ENCODE data around the gene SLC22A15.
"Not testable (repeated sequence)": the region's sequence is repeated elsewhere in the genome, so short reads cannot be mapped to it uniquely, and the experiment has no call there.

The SLC22A15 gene

DNA sequence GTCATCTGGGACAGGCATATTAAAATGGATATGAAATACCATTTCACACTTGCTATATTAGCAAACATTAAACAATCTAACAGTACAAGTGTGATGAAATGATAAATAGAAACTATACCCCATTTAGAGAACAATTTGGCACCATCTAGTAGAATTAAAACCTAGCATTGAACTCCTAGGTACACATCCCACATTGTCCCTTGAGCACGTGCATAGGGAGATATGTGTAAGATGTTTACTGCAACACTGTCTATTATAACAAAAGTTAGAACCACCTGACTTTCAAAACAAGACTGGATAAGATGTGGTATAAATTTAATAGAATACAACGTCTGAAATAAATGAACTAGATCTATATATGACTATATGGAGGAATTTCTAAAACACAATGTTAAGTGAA, 3.8 kb downstream of the SLC22A15 start:
- Histone ChIP-seq H3K27me3 (ENCODE audit: control insufficient read depth in 2 of 2, insufficient read depth in 2 of 2, low read length in 2 of 2) (no peaks in the 10 kb centered on the region), H3K9me3 (ENCODE audit: control insufficient read depth in 2 of 2, low read length in 2 of 2) (no peaks in the 10 kb centered on the region), H3K36me3 (ENCODE audit: control insufficient read depth in 2 of 2, insufficient read depth in 2 of 2, low read length in 2 of 2) (no peaks in the 10 kb centered on the region), H3K27ac (ENCODE audit: low read depth in 2 of 2, low read length in 2 of 2) (no peak overlapping the region), H3K4me3 (ENCODE audit: low read length in 2 of 2) (no peak overlapping the region), H3K9ac (ENCODE audit: low read depth in 1 of 2, low read length in 2 of 2) (no peak overlapping the region), H3K4me1 (ENCODE audit: control insufficient read depth in 2 of 2, insufficient read depth in 2 of 2, low read length in 2 of 2) (peaks cover 7 to 9% of the 10 kb centered on the region in 2 donors)

DNA sequence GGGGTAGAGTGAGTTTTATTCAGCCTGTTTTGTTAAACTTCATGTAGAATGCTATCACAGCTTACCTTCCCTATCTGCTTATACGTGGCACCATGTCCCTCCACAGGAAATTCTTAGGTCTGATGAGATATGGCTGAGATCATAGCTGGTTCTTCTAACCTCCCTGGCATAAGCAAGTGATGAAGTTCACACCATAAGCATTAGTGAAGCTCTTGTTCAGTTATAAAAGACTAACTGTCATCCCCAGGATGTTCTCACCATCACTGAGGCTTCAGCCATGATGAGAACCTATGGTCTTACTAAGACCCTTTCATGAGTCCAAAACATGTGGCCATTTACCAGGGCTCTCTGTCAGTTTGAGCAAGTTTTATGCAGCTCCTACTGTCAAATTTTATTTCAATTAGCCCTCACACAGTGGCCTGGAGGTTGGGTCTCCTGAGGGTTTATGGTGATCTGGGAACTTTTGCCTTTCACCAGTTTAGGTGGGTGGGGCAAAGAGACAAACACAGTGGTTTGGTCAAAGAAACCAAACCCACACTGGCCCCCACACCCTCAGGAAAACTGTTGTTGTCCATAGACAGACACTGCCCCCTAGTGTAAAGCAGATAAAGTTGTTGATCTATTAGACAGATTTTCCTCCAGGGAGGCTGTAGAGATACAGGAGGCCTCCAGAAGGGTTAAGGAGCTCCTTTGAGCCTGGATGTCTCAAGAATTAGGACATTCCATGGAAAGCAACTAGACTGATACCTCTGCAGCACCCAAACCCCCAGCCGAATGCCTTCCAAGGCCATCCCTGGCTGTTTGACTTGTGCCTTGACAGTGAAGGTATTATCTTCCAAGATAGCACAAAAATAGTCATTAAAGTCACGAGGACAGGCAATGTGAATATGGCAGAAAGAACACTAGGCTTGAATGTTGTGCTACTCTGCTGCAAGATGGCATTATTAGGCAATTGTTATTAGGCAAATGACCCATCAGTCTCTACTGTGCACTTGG, 5.0 kb downstream of the SLC22A15 start:
- no peaks in the 10 kb centered on the region for H3K36me3 ChIP-seq (ENCODE audit: control insufficient read depth in 2 of 2, insufficient read depth in 2 of 2, low read length in 2 of 2)
- no peak overlapping the region for H3K4me3 ChIP-seq (ENCODE audit: low read length in 2 of 2)
- no peak overlapping the region for H3K9ac ChIP-seq (ENCODE audit: low read depth in 1 of 2, low read length in 2 of 2)
- H3K9me3 ChIP-seq (ENCODE audit: control insufficient read depth in 2 of 2, low read length in 2 of 2) = no peaks in the 10 kb centered on the region
- H3K27ac ChIP-seq (ENCODE audit: low read depth in 2 of 2, low read length in 2 of 2) = no peak overlapping the region
- H3K4me1 ChIP-seq (ENCODE audit: control insufficient read depth in 2 of 2, insufficient read depth in 2 of 2, low read length in 2 of 2) = peaks cover 3 to 9% of the 10 kb centered on the region in 2 donors
- H3K27me3 ChIP-seq (ENCODE audit: control insufficient read depth in 2 of 2, insufficient read depth in 2 of 2, low read length in 2 of 2) = no peaks in the 10 kb centered on the region

DNA sequence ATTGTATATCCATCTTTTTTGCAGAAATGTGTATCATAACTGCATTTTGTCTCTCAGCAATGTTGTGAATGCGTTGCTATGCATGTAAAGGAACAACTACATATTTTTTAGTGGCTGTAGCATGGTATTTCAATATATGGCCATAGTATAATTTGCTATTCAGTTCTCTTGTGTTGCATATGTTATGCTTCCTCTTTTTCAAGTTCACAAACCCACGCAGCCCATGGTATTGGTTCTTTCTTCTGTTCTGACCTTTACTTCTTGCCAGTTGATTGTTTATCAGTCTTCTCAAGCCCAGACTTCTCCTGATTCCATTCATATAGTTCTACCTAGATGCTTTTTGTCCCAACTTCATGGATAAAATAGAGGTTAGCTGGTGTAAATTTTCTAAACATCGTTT, 6.1 kb downstream of the SLC22A15 start:
- H3K27ac ChIP-seq (ENCODE audit: low read depth in 2 of 2, low read length in 2 of 2) = no peak overlapping the region
- H3K27me3 ChIP-seq (ENCODE audit: control insufficient read depth in 2 of 2, insufficient read depth in 2 of 2, low read length in 2 of 2) = no peaks in the 10 kb centered on the region
- no peak overlapping the region for H3K9ac ChIP-seq (ENCODE audit: low read depth in 1 of 2, low read length in 2 of 2)
- H3K4me3 ChIP-seq (ENCODE audit: low read length in 2 of 2) = no peak overlapping the region
- no peaks in the 10 kb centered on the region for H3K9me3 ChIP-seq (ENCODE audit: control insufficient read depth in 2 of 2, low read length in 2 of 2)
- peaks cover 3% of the 10 kb centered on the region in 2 donors for H3K4me1 ChIP-seq (ENCODE audit: control insufficient read depth in 2 of 2, insufficient read depth in 2 of 2, low read length in 2 of 2)
- H3K36me3 ChIP-seq (ENCODE audit: control insufficient read depth in 2 of 2, insufficient read depth in 2 of 2, low read length in 2 of 2) = no peaks in the 10 kb centered on the region

DNA sequence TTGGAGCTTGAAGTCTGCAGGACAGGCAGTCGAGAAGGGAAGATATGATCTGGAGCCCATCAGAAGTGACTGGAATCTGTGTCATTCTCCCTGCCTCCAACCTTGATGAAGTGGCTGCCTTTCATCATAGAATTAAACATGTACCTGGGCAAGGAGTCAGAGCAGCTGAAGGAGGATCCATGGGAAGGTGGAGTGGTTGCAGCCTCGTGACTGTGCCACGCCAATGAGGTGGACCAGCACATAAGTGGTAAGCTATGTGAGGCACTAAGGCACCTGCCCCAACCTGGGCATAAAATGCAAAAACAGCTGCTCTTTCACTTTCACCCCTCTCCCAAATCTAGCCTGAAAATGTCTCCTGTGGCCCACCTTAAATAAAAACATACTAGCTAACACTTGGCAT, 7.3 kb downstream of the SLC22A15 start:
- Histone ChIP-seq H3K27ac (ENCODE audit: low read depth in 2 of 2, low read length in 2 of 2) (no peak overlapping the region), H3K9ac (ENCODE audit: low read depth in 1 of 2, low read length in 2 of 2) (no peak overlapping the region), H3K36me3 (ENCODE audit: control insufficient read depth in 2 of 2, insufficient read depth in 2 of 2, low read length in 2 of 2) (no peaks in the 10 kb centered on the region)

DNA sequence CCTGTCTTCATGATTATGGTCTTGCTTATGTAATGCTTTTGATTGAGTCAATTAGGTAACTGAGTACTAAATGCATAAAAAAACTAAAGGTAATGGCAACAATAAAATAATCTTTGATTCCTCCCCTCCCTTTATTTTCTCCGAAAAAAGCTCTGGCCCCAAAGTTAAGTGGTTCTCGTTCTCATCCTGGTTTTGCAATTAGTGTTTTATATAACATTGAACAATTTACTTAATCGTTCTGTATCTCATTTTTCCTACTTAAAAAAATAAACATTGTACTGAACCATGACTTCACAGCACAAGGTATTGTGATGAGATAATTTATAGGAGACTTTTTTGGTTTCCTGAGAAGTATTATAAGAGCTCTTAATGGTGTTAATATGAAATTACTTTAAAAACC, 11.3 kb downstream of the SLC22A15 start:
- Histone ChIP-seq H3K27ac (ENCODE audit: low read depth in 2 of 2, low read length in 2 of 2) (no peak overlapping the region), H3K27me3 (ENCODE audit: control insufficient read depth in 2 of 2, insufficient read depth in 2 of 2, low read length in 2 of 2) (no peaks in the 10 kb centered on the region), H3K4me1 (ENCODE audit: control insufficient read depth in 2 of 2, insufficient read depth in 2 of 2, low read length in 2 of 2) (no peaks in the 10 kb centered on the region), H3K9ac (ENCODE audit: low read depth in 1 of 2, low read length in 2 of 2) (no peak overlapping the region), H3K4me3 (ENCODE audit: low read length in 2 of 2) (no peak overlapping the region), H3K36me3 (ENCODE audit: control insufficient read depth in 2 of 2, insufficient read depth in 2 of 2, low read length in 2 of 2) (no peaks in the 10 kb centered on the region), H3K9me3 (ENCODE audit: control insufficient read depth in 2 of 2, low read length in 2 of 2) (no peaks in the 10 kb centered on the region)

More for the DNA sequence above, 7.3 kb downstream of the SLC22A15 start:
- no peaks in the 10 kb centered on the region for H3K27me3 ChIP-seq (ENCODE audit: control insufficient read depth in 2 of 2, insufficient read depth in 2 of 2, low read length in 2 of 2)
- H3K4me1 ChIP-seq (ENCODE audit: control insufficient read depth in 2 of 2, insufficient read depth in 2 of 2, low read length in 2 of 2) = no peaks in the 10 kb centered on the region
- H3K4me3 ChIP-seq (ENCODE audit: low read length in 2 of 2) = no peak overlapping the region
- H3K9me3 ChIP-seq (ENCODE audit: control insufficient read depth in 2 of 2, low read length in 2 of 2) = no peaks in the 10 kb centered on the region

DNA sequence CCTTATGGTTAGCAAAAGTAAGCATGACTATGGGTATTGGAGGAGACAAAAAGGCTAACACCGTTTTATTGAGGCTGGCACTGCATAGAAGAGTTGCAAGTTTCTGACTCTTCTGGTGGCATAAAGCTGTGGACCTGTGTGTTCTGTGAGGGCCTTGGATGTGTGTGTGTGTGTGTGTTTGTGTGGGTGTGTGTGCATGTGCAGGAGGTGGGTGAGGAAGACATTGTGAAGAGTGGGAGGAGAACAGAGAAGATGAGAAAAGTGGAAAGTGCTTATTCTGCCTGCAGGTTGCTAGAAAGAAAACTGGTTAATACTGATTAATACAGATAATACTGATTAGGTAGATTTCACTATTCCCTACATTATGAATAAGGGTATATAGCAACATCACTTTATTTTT, 12.6 kb downstream of the SLC22A15 start:
- no peak overlapping the region for H3K27ac ChIP-seq (ENCODE audit: low read depth in 2 of 2, low read length in 2 of 2)
- no peaks in the 10 kb centered on the region for H3K9me3 ChIP-seq (ENCODE audit: control insufficient read depth in 2 of 2, low read length in 2 of 2)
- H3K9ac ChIP-seq (ENCODE audit: low read depth in 1 of 2, low read length in 2 of 2) = no peak overlapping the region
- H3K4me3 ChIP-seq (ENCODE audit: low read length in 2 of 2) = no peak overlapping the region
- H3K27me3 ChIP-seq (ENCODE audit: control insufficient read depth in 2 of 2, insufficient read depth in 2 of 2, low read length in 2 of 2) = no peaks in the 10 kb centered on the region
- H3K36me3 ChIP-seq (ENCODE audit: control insufficient read depth in 2 of 2, insufficient read depth in 2 of 2, low read length in 2 of 2) = no peaks in the 10 kb centered on the region
- H3K4me1 ChIP-seq (ENCODE audit: control insufficient read depth in 2 of 2, insufficient read depth in 2 of 2, low read length in 2 of 2) = no peaks in the 10 kb centered on the region

DNA sequence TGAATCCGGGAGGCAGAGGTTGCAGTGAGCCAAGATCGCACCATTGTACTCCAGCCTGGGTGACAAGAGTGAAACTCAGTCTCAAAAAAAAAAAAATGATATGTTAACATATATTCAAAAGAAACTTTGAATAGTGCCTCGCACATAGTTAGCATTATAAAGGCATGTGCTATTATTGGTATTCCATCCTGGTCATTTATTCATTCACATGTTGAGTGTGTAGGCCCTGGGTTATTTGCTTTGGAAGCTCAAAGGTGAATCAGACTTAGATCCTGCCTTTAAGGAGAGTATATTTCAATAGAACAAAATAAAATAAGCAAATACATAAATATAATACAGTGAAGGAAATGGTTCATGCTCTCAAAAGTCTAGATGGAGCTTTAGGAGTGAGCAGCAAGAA, 13.4 kb downstream of the SLC22A15 start:
- H3K9me3 ChIP-seq (ENCODE audit: control insufficient read depth in 2 of 2, low read length in 2 of 2) = no peaks in the 10 kb centered on the region
- no peak overlapping the region for H3K27ac ChIP-seq (ENCODE audit: low read depth in 2 of 2, low read length in 2 of 2)
- no peaks in the 10 kb centered on the region for H3K36me3 ChIP-seq (ENCODE audit: control insufficient read depth in 2 of 2, insufficient read depth in 2 of 2, low read length in 2 of 2)
- H3K27me3 ChIP-seq (ENCODE audit: control insufficient read depth in 2 of 2, insufficient read depth in 2 of 2, low read length in 2 of 2) = no peaks in the 10 kb centered on the region
- no peak overlapping the region for H3K9ac ChIP-seq (ENCODE audit: low read depth in 1 of 2, low read length in 2 of 2)
- no peaks in the 10 kb centered on the region for H3K4me1 ChIP-seq (ENCODE audit: control insufficient read depth in 2 of 2, insufficient read depth in 2 of 2, low read length in 2 of 2)
- no peak overlapping the region for H3K4me3 ChIP-seq (ENCODE audit: low read length in 2 of 2)

DNA sequence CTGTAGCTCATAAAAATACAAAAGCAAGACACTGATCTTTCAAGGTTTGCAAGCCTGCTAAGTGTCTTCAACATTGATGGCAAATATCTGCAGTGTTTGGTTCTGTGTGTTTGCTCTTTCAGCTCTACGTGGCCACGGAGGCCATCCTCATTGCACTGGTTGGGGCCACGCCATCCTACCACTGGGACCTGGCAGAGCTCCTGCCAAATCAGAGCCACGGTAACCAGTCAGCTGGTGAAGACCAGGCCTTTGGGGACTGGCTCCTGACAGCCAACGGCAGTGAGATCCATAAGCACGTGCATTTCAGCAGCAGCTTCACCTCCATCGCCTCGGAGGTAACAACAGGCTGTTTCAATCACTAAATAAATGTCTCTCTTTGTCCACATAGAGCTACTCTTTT, 15.6 kb downstream of the SLC22A15 start:
- H3K4me1 ChIP-seq (ENCODE audit: control insufficient read depth in 2 of 2, insufficient read depth in 2 of 2, low read length in 2 of 2) = no peaks in the 10 kb centered on the region
- H3K9me3 ChIP-seq (ENCODE audit: control insufficient read depth in 2 of 2, low read length in 2 of 2) = no peaks in the 10 kb centered on the region
- no peaks in the 10 kb centered on the region for H3K27me3 ChIP-seq (ENCODE audit: control insufficient read depth in 2 of 2, insufficient read depth in 2 of 2, low read length in 2 of 2)
- no peak overlapping the region for H3K4me3 ChIP-seq (ENCODE audit: low read length in 2 of 2)
- H3K36me3 ChIP-seq (ENCODE audit: control insufficient read depth in 2 of 2, insufficient read depth in 2 of 2, low read length in 2 of 2) = no peaks in the 10 kb centered on the region
- H3K27ac ChIP-seq (ENCODE audit: low read depth in 2 of 2, low read length in 2 of 2) = no peak overlapping the region
- H3K9ac ChIP-seq (ENCODE audit: low read depth in 1 of 2, low read length in 2 of 2) = no peak overlapping the region

DNA sequence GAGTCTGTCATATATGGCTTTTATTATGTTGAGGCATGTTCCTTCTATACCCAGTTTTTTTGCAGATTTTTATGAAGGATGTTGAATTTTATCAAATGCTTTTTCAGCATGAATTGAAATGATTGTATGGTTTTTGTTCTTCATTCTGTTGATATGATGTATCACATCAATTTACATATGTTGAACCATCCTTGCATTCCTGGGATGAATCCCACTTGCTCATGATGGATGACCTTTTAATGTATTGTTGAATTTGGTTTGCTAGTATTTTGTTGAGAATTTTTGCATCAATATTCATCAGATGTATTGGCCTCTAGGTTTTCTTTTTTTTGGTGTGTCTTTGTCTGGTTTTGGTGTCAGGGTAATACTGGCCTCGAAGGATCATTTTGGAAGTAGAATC, 21.6 kb downstream of the SLC22A15 start:
- not testable (repeated sequence) for H3K27ac ChIP-seq (ENCODE audit: low read depth in 2 of 2, low read length in 2 of 2); H3K9ac ChIP-seq (ENCODE audit: low read depth in 1 of 2, low read length in 2 of 2); H3K9me3 ChIP-seq (ENCODE audit: control insufficient read depth in 2 of 2, low read length in 2 of 2); H3K4me1 ChIP-seq (ENCODE audit: control insufficient read depth in 2 of 2, insufficient read depth in 2 of 2, low read length in 2 of 2); H3K4me3 ChIP-seq (ENCODE audit: low read length in 2 of 2); H3K27me3 ChIP-seq (ENCODE audit: control insufficient read depth in 2 of 2, insufficient read depth in 2 of 2, low read length in 2 of 2); H3K36me3 ChIP-seq (ENCODE audit: control insufficient read depth in 2 of 2, insufficient read depth in 2 of 2, low read length in 2 of 2)

DNA sequence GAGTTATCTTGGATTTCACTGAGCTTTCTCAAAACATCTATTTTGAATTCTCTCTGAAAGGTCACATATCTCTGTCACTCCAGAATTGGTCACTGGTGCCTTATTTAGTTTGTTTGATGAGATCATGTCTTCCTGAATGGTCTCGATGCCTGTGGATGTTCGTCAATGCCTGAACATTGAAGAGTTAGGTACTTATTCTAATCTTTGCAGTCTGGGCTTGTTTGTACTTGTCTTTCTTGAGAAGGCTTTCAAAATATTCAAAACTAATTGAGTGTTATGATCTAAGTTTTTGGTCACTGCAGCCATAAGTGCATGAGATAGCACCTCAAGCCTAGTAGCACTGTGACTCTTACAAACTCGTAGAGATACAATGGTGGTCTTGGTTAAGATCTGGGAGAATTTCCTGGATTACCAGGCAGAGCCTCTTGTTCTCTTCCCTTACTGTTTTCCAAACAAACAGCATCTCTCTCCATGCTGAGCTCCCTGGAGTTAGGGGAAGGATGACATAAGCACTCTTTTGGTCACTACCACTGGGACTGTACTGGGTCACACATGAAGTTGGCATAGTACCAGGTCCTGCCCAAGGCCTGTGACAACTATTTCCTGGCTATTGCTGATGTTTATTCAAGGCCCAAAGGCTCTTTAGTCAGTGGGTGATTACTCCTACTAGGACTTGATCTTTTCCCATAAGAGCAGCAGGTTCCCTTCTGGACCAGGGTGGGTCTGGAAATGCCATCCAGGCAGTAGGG, 25.6 kb downstream of the SLC22A15 start:
- H3K4me3 ChIP-seq (ENCODE audit: low read length in 2 of 2) = no peak overlapping the region
- peaks cover 0 to 7% of the 10 kb centered on the region in 2 donors for H3K9me3 ChIP-seq (ENCODE audit: control insufficient read depth in 2 of 2, low read length in 2 of 2)
- H3K4me1 ChIP-seq (ENCODE audit: control insufficient read depth in 2 of 2, insufficient read depth in 2 of 2, low read length in 2 of 2) = no peaks in the 10 kb centered on the region
- H3K9ac ChIP-seq (ENCODE audit: low read depth in 1 of 2, low read length in 2 of 2) = no peak overlapping the region
- H3K36me3 ChIP-seq (ENCODE audit: control insufficient read depth in 2 of 2, insufficient read depth in 2 of 2, low read length in 2 of 2) = no peaks in the 10 kb centered on the region
- no peak overlapping the region for H3K27ac ChIP-seq (ENCODE audit: low read depth in 2 of 2, low read length in 2 of 2)
- no peaks in the 10 kb centered on the region for H3K27me3 ChIP-seq (ENCODE audit: control insufficient read depth in 2 of 2, insufficient read depth in 2 of 2, low read length in 2 of 2)

Measured in mucosa of rectum (tissue), 2 donors.